BLaER1 treated with 17β-estradiol and CSF1 and Interleukin-3, amounts not matched to agents 10 nM and 100 nM (cell line): ENCODE results near the gene TH.
"Not testable (repeated sequence)": the region's sequence is repeated elsewhere in the genome, so short reads cannot be mapped to it uniquely, and the experiment has no call there.

Source experiments
- H3K27ac ChIP-seq, 11 experiments: shearing (Covaris generic); formaldehyde crosslinking; 2 replicates each; pipeline ENCODE4 v1.8.1; 2022
- H3K27me3 ChIP-seq, 11 experiments: shearing (Covaris generic); formaldehyde crosslinking; 2 replicates each; pipeline ENCODE4 v1.8.1; 2022
- H3K36me3 ChIP-seq, 11 experiments: shearing (Covaris generic); formaldehyde crosslinking; 2 replicates each; pipeline ENCODE4 v1.8.1; 2022
- H3K4me1 ChIP-seq, 10 experiments: shearing (Covaris generic); formaldehyde crosslinking; 2 replicates each; pipeline ENCODE4 v1.8.1; 2022
- H3K4me2 ChIP-seq, 11 experiments: shearing (Covaris generic); formaldehyde crosslinking; 2 replicates each; pipeline ENCODE4 v1.8.1; 2022
- H3K4me3 ChIP-seq, 10 experiments: shearing (Covaris generic); formaldehyde crosslinking; 2 replicates each; pipeline ENCODE4 v1.8.1; 2022
- H3K9ac ChIP-seq, 11 experiments: shearing (Covaris generic); formaldehyde crosslinking; 2 replicates each; pipeline ENCODE4 v1.8.1; 2022
- H3K9me3 ChIP-seq, 11 experiments: shearing (Covaris generic); formaldehyde crosslinking; replicated peaks in 1 of 11; 2 replicates each; pipeline ENCODE4 v1.8.1; 2022
- H4K20me1 ChIP-seq, 11 experiments: shearing (Covaris generic); formaldehyde crosslinking; 2 replicates each; pipeline ENCODE4 v1.8.1; 2022
- Cebpa-rat ChIP-seq, 11 experiments: shearing (Covaris generic); IDR thresholded peaks; 2 replicates each; pipeline ENCODE4 v1.8.1; 2022

Gene TH

DNA sequence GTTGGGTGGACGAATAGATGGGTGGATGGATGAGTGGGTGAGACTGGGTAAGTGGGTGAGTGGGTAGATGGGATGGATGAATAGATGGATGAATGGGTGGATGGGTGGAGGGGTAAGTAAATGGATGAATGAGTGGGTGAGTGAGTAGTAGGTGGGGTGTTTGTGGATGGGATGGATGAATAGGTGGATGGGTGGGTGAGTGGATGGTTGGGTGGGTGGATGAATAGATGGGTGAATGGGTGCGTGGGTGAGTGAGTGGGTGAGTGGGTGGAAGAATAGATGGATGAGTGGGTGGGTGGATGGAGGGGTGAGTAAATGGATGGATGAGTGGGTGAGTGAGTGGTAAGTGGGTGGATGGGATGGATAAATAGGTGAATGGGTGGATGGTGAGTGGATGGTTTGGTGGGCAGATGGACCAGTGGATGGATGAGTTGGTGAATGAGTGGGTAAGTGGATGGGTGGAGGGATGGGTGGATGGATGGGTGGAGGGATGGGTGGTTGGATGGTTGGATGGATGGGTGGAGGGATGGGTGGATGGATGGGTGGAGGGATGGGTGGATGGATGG, 45.0 kb downstream of the TH start:
- H3K27me3 ChIP-seq, result peaks cover under 1 to 17% (median 6%) of the 10 kb centered on the region in 11 experiments; a peak in 17 of 22 replicates
- no peak overlapping the region for H3K9ac ChIP-seq
- TF ChIP-seq Cebpa-rat (IDR thresholded peaks at IDR 0.05), result no peak
- no peak overlapping the region for H3K4me2 ChIP-seq
- H4K20me1 ChIP-seq, result peaks cover 0 to 12% (median 0%) of the 10 kb centered on the region in 11 experiments; a peak in 2 of 22 replicates
- H3K4me1 ChIP-seq, result peaks cover 0 to 21% (median 14%) of the 10 kb centered on the region in 10 experiments; a peak in 12 of 20 replicates
- no peak overlapping the region for H3K27ac ChIP-seq
- no peak overlapping the region for H3K4me3 ChIP-seq
- no peaks in the 10 kb centered on the region for H3K9me3 ChIP-seq
- H3K36me3 ChIP-seq, result no peaks in the 10 kb centered on the region

DNA sequence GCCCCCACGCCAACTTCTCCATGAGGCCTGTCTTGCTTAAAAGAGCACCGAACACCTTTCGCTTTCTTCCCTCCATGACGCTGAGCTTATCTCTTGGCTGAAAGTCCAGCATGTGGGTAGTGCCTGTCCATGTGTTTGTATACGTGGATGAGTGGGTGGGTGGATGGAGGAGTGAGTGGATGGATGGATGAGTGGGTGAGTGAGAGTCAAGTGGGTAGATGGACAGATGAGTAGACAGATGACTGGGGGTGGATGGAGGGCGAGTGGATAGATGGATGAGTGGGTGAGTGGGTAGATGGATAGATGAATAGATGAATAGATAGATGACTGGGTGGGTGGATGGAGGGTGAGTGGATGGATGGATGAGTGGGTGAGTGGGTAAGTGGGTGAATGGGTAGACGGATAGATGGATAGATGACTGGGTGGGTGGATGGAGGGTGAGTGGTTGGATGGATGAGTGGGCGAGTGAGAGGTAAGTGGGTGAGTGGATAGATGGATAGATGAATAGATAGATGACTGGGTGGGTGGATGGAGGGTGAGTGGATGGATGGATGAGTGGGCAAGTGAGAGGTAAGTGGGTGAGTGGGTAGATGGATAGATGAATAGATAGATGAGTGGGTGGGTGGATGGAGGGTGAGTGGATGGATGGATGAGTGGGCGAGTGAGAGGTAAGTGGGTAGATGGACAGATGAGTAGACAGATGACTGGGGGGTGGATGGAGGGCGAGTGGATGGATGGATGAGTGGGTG, 46.7 kb downstream of the TH start:
- not testable (repeated sequence) for H3K27ac ChIP-seq, H3K4me2 ChIP-seq, H3K9ac ChIP-seq, H3K27me3 ChIP-seq, H3K9me3 ChIP-seq, H3K4me3 ChIP-seq, H3K36me3 ChIP-seq
- peaks cover 0 to 12% (median 0%) of the 10 kb centered on the region in 11 experiments; a peak in 2 of 22 replicates for H4K20me1 ChIP-seq
- peaks cover 0 to 21% (median 14%) of the 10 kb centered on the region in 10 experiments; a peak in 12 of 20 replicates for H3K4me1 ChIP-seq

DNA sequence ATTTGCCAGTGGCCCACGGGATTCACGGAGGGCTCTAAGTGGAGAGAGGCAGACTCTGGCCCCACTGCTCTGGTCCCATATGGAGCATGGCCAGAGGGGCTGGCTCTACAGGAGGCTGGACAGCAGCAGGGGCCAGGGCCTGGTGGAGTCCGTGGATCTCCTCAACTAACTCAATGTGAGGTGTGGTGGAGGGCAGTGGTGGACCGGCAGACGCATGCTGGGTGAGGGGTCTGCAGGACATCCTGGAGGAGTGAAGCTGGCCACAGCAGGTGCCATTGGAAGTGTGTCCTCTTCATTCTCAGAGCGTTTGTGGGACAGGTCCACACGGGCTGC, 48.0 kb downstream of the TH start:
- H4K20me1 ChIP-seq, result no peaks in the 10 kb centered on the region; a peak in 1 of 22 replicates
- no peak overlapping the region for H3K27ac ChIP-seq
- H3K4me1 ChIP-seq, result peaks cover 0 to 19% (median 13%) of the 10 kb centered on the region in 10 experiments; a peak in 12 of 20 replicates
- H3K36me3 ChIP-seq, result no peaks in the 10 kb centered on the region
- peaks cover 0 to 3% (median 0%) of the 10 kb centered on the region in 11 experiments; a peak in 2 of 22 replicates for H3K27me3 ChIP-seq
- H3K4me3 ChIP-seq, result no peak overlapping the region
- H3K9ac ChIP-seq, result no peak overlapping the region
- no peak for TF ChIP-seq Cebpa-rat (IDR thresholded peaks at IDR 0.05)
- H3K4me2 ChIP-seq, result no peak overlapping the region
- H3K9me3 ChIP-seq, result no peaks in the 10 kb centered on the region

DNA sequence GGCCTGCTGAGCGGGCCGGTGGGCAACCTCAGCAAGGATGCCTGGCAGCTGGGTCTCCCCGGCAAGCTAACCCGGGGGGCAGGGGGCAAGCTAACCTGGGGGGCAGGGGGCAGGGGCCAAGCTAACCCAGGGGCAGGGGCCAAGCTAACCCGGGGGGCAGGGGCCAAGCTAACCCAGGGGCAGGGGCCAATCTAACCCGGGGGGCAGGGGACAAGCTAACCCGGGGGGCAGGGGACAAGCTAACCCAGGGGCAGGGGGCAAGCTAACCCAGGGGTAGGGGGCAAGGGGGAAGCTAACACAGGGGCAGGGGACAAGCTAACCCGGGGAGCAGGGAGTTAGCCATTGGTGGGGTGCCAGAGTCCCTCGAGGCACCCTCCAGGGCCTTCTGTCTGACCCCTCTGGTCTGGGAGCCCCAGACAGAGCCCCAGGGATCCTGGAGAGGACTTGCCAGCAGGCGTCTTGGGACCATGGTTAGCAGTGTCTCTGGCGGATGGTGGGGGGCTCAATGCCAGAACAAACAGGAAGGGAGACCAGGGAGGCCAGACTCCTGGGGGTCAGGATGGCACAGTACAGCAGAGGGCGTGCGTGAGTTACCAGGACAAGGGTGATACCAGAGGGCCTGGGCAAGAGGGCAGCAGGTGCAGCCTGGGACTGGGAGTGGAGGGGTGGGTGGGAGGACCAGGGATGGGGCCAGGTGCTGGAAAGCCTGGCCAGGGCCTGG, 48.5 kb downstream of the TH start:
- Histone ChIP-seq H3K9ac (peak overlapping the region in 1 of 11 experiments; percentile 50; a peak in 2 of 22 replicates), H3K4me1 (peaks cover 0 to 14% (median 8%) of the 10 kb centered on the region in 10 experiments; a peak in 12 of 20 replicates), H4K20me1 (no peaks in the 10 kb centered on the region; a peak in 1 of 22 replicates), H3K27ac (peak overlapping the region in 1 of 11 experiments; percentile 38; a peak in 2 of 22 replicates), H3K9me3 (no peaks in the 10 kb centered on the region), H3K36me3 (no peaks in the 10 kb centered on the region), H3K4me2 (peak overlapping the region in 3 of 11 experiments; percentile 47 to 52 (median 48); a peak in 5 of 22 replicates), H3K27me3 (peaks cover 0 to 3% (median 0%) of the 10 kb centered on the region in 11 experiments; a peak in 3 of 22 replicates), H3K4me3 (no peak overlapping the region)
- TF ChIP-seq Cebpa-rat (IDR thresholded peaks at IDR 0.05), result no peak

DNA sequence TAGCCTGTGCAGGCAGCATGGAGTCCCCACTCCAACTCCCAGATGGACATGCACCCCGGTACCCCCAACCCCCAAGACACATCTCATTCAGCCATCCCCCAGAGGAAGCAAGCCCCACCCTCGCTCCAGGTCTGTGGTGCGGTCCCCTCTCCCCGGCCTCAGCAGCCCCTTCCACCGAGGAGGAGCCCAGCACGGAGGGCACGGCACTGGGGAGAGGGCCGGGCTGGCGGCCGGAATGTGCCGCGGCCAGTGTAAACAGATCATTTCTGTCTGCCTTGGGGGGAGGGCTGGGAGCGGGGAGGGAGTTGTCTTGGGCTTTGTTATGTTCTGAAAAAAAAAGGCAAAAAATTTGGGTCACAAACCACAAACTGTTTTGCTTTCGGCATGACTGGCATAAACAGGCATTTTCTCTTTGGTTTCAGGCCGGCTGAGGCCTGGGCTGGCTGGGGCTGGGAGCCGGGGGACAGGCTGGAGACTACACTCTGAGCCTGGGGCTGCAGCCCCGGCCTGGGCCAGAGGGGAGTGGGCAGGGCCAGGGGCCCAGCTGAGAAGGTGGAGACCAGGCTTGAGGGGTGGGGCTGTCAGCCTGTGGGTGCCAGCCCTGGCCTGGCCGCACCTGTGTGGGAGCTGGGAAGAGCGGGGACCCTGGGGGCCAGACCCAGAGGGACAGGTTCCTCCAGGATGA, 49.3 kb downstream of the TH start:
- Histone ChIP-seq H3K9ac (peak overlapping the region in 3 of 11 experiments; percentile 44 to 53 (median 50); a peak in 3 of 22 replicates), H3K9me3 (peaks cover 0 to under 1% (median 0%) of the 10 kb centered on the region in 11 experiments; a peak in 1 of 22 replicates), H3K27me3 (peaks cover 0 to 5% (median 0%) of the 10 kb centered on the region in 11 experiments; a peak in 3 of 22 replicates), H3K27ac (peak overlapping the region in 1 of 11 experiments; percentile 38; a peak in 3 of 22 replicates), H4K20me1 (no peaks in the 10 kb centered on the region), H3K4me2 (peak overlapping the region in 7 of 11 experiments; percentile 16 to 52 (median 36); a peak in 6 of 22 replicates), H3K4me1 (peaks cover 0 to 8% (median 7%) of the 10 kb centered on the region in 10 experiments; a peak in 5 of 20 replicates), H3K4me3 (no peak overlapping the region), H3K36me3 (no peaks in the 10 kb centered on the region)
- no peak for TF ChIP-seq Cebpa-rat (IDR thresholded peaks at IDR 0.05)

DNA sequence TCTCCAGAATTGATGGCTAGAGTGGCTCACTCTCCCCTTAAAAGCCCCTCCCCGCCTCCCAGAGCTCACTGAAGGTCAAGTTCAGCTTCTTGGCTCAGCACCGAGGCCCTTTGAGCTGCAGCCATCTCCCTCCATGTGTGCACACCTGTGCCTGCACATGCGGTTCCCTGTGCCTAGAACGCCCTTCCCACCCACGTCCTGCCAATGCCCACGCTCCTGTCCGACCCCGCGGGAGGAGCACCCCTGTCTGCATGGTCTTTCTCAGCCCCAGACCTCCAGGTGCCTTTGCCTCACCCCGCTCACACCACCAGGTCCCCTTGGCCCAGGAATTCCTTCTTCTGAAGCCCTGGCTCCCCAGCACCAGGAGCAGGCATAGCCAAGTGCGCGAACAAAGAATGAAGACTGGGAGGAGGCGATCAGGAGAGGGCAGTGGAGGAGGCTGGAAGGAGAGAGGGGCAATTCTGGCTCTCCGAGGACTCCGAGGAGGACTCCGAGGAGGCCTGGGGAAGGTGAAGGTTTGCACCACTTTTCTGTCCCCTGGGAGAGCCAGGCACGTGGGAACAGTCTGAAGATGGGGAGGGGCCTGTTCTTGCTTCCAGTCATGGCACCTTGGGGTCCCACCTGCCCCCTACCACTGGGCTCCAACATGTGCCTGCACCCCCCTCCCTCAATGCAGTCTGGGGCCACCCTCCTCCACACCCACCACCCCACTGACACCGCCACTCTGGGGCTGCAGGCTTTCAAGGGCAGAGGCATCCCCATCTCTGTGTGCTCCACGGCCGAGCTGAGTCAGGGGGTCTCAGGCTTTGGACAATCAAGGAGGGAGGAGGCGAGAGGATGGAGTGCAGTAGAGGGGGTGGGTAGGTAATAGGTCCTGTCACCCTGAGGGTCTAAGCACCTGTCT, 50.1 kb downstream of the TH start:
- Histone ChIP-seq H4K20me1 (no peaks in the 10 kb centered on the region), H3K9ac (no peak overlapping the region), H3K9me3 (peaks cover 0 to 9% (median 0%) of the 10 kb centered on the region in 11 experiments; a peak in 3 of 22 replicates), H3K36me3 (no peaks in the 10 kb centered on the region), H3K27ac (no peak overlapping the region), H3K4me2 (peak overlapping the region in 1 of 11 experiments; percentile 30; a peak in 1 of 22 replicates), H3K4me1 (peaks cover 0 to 8% (median 7%) of the 10 kb centered on the region in 10 experiments; a peak in 5 of 20 replicates), H3K27me3 (peaks cover 0 to 5% (median 0%) of the 10 kb centered on the region in 11 experiments; a peak in 3 of 22 replicates), H3K4me3 (no peak overlapping the region)
- TF ChIP-seq Cebpa-rat (IDR thresholded peaks at IDR 0.05), result no peak

DNA sequence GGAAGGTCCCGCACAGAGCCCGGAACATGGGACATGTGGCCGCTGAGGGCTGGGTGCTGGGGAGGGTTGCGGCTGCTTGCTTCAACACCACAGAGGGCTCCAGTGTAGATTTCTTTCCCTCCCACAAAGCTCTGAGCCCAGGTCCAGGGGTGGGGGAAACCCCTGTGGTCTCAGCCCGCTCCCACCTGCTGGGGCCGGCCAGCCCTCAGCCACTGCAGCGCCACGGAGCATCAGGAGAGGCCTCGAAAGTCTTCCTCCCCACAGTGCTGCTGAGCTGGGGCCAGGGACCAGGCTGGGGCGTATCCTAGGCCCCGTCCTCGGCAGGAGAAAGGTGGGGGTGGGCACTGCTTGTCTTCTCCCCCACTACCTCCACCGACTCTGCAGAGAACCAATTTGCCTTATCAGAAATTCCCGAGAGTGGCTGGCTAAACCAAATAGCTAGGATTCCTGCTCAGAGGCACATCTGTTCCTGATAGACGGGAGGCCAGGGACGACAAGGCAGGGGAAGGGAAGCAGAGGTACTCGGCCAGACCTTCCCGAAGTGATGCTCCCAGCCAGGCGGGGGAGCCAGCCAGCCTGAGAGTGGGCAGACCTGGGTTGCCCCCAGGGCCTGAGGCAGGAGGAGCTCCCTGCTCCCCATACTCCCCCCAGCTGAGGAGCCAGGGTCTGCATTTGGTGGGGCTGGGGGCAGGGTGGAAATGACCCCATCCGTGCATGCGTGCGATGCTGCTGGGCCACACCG, 51.1 kb downstream of the TH start:
- Histone ChIP-seq H3K4me1 (peaks cover 0 to 8% (median 7%) of the 10 kb centered on the region in 10 experiments; a peak in 5 of 20 replicates), H3K4me2 (no peak overlapping the region), H3K36me3 (no peaks in the 10 kb centered on the region), H3K4me3 (no peak overlapping the region), H3K27ac (no peak overlapping the region), H3K27me3 (peaks cover 0 to 5% (median 0%) of the 10 kb centered on the region in 11 experiments; a peak in 3 of 22 replicates), H3K9ac (no peak overlapping the region), H4K20me1 (no peaks in the 10 kb centered on the region), H3K9me3 (peaks cover 0 to 16% (median 0%) of the 10 kb centered on the region in 11 experiments; a peak in 3 of 22 replicates)
- no peak for TF ChIP-seq Cebpa-rat (IDR thresholded peaks at IDR 0.05)
